Activated CD4-positive, alpha-beta T cell treated with anti-CD3 and anti-CD28 coated beads, Interleukin-2, amount 50 U/mL, for 4 hours (primary cell): ENCODE measurements around the gene GALR3.
"Not testable (repeated sequence)": the region's sequence is repeated elsewhere in the genome, so short reads cannot be mapped to it uniquely, and the experiment has no call there.

Experiments
- DNase-seq, 2 experiments: peaks; one replicate each; pipeline ENCODE4 v3.0.0-alpha.2; 2020

GALR3 gene

GRCh38 chr22:37823134-37823985, at the start of gene GALR3:
TSS of gene GALR3 (plus strand) at chr22:37823382. CDS start at chr22:37823407, 25 bp downstream.
- no peak for DNase-seq

GRCh38 chr22:37774728-37775127, 48.5 kb upstream of the GALR3 start:
- no peak for DNase-seq

GRCh38 chr22:37775785-37776638, 47.2 kb upstream of the GALR3 start:
- no peak for DNase-seq

GRCh38 chr22:37776639-37777005, 46.6 kb upstream of the GALR3 start:
- DNase-seq, result no peak

GRCh38 chr22:37777122-37777687, 46.0 kb upstream of the GALR3 start:
- no peak for DNase-seq

GRCh38 chr22:37778370-37779009, 44.7 kb upstream of the GALR3 start:
- DNase-seq, result no peak

GRCh38 chr22:37781434-37782059, 41.6 kb upstream of the GALR3 start:
- no peak for DNase-seq

- no peak for DNase-seq
Observed at GRCh38 chr22:37782340-37783168, 40.6 kb upstream of the GALR3 start.

- DNase-seq, result no peak
Observed at GRCh38 chr22:37784829-37785495, 38.2 kb upstream of the GALR3 start.

GRCh38 chr22:37790234-37790633, 32.9 kb upstream of the GALR3 start:
- no peak for DNase-seq

GRCh38 chr22:37792494-37792893, 30.7 kb upstream of the GALR3 start:
- no peak for DNase-seq

- DNase-seq, result no peak
Observed at GRCh38 chr22:37794376-37794775, 28.8 kb upstream of the GALR3 start.

- DNase-seq, result no peak
Observed at GRCh38 chr22:37796079-37796478, 27.1 kb upstream of the GALR3 start.

GRCh38 chr22:37797259-37797658, 25.9 kb upstream of the GALR3 start:
- not testable (repeated sequence) for DNase-seq

GRCh38 chr22:37797874-37798500, 25.2 kb upstream of the GALR3 start:
- no peak for DNase-seq

- not testable (repeated sequence) for DNase-seq
Observed at GRCh38 chr22:37799979-37800378, 23.2 kb upstream of the GALR3 start.

GRCh38 chr22:37801946-37802309, 21.3 kb upstream of the GALR3 start:
- DNase-seq, result no peak

GRCh38 chr22:37802310-37803194, 20.6 kb upstream of the GALR3 start:
- DNase-seq, result no peak

- no peak for DNase-seq
Observed at GRCh38 chr22:37803195-37803638, 20.0 kb upstream of the GALR3 start.
